ENCODE data around the gene POLR1C. TPM values are rescaled to one million over a fixed set of nuclear protein-coding genes. Genes with fewer than 3 reads are reported as not detected.
A peak's percentile ranks its signal among the peaks of the same experiment; 100 is the strongest.

The POLR1C gene
- total and polyA plus RNA-seq, 10 of the 15 experiments (the other 5 are each of a cell fraction or from before 2014, with no cell fraction given), result 40.0 to 180 (median 66.2) TPM

GRCh38 chr6:43544461-43544860 lies 27.6 kb downstream of the POLR1C start:
- no peak overlapping the region for H3K27ac ChIP-seq (ENCODE audit: control insufficient read depth, insufficient read depth)

GRCh38 chr6:43547222-43547621 lies 30.3 kb downstream of the POLR1C start:
- intact Hi-C loops (cut with micrococcal nuclease; ENCODE audit: unreplicated experiment), result no loop called here
- peaks cover 4% of the 10 kb centered on the region; the same call in 1 of the 2 replicates for H4K20me1 ChIP-seq (ENCODE audit: control insufficient read depth, insufficient read depth)
- no peaks in the 10 kb centered on the region for H3K9me3 ChIP-seq (replicated peaks; ENCODE audit: control insufficient read depth, insufficient read depth, low read length)
- CTCF ChIA-PET, result interaction anchor here (0.6 to 2.7 kb wide), 3 partner anchors 25 to 91 kb away, joined by 3 to 8 read pairs (median 5); no protein-coding TSS in a partner anchor
- H3K9ac ChIP-seq (ENCODE audit: control insufficient read depth, insufficient read depth, low read length), result no peak overlapping the region
- RAD21 ChIA-PET (ENCODE audit: unreplicated experiment), result interaction anchor here (0.6 to 2.5 kb wide), 3 partner anchors 15 to 163 kb away, joined by 3 to 6 read pairs (median 4); no protein-coding TSS in a partner anchor
- in situ Hi-C loops (cut with MboI), result no loop called here
- DNase-seq (ENCODE audit: low read depth, low spot score) (no peak), FAIRE-seq (peak; percentile 7), ATAC-seq (peak; percentile 53; the same call in 2 of the 3 replicates)
- no peak overlapping the region for H3K4me2 ChIP-seq (ENCODE audit: control insufficient read depth, insufficient read depth)
- H3K27ac ChIP-seq (ENCODE audit: control insufficient read depth, insufficient read depth), result no peak overlapping the region
- H3K27me3 ChIP-seq (replicated peaks in 1 of 2; ENCODE audit: control insufficient read depth in 2 of 2, insufficient read depth in 2 of 2, low read length in 1 of 2), result no peaks in the 10 kb centered on the region
- H3K36me3 ChIP-seq (ENCODE audit: control insufficient read depth in 2 of 2, insufficient read depth in 2 of 2, low read length in 1 of 2), result peaks cover 8 to 42% of the 10 kb centered on the region in 2 experiments
- POLR2A ChIA-PET, result interaction anchor here (0.6 to 1.3 kb wide), 2 partner anchors 9 to 61 kb away, joined by 3 read pairs; no protein-coding TSS in a partner anchor
- H3K79me2 ChIP-seq (ENCODE audit: control insufficient read depth, insufficient read depth, low read length), result no peaks in the 10 kb centered on the region
- BruUV-seq (replicated peaks), result no TSS peak
- no peak overlapping the region for H3K4me3 ChIP-seq
- WGBS (ENCODE audit: insufficient coverage, insufficient replicate concordance, low lambda C conversion rate, missing lambda C conversion rate), result 67% methylated on average over 3 of the region's 3 CpGs
- H3K4me1 ChIP-seq (ENCODE audit: control insufficient read depth, insufficient read depth, low read length), result peaks cover 3% of the 10 kb centered on the region; the same call in 1 of the 2 replicates
- H2AFZ ChIP-seq (ENCODE audit: control insufficient read depth, low read depth, low read length), result no peak overlapping the region
- SMC1A ChIA-PET (ENCODE audit: uncharacterized antibody, unreplicated experiment), result interaction anchor here (0.5 to 1.4 kb wide), 7 partner anchors 25 to 267 kb away, joined by 3 read pairs; no protein-coding TSS in a partner anchor
- TF ChIP-seq DPF2 (IDR thresholded peaks at IDR 0.05), result 0 out of 2 replicates have a peak, but pooled peaks have one; percentile 17
- TF ChIP-seq ATF2 (IDR thresholded peaks at IDR 0.05; ENCODE audit: low read length), result peak; percentile 56; the same call in 1 of the 2 replicates
- no peak for TF ChIP-seq BMI1 (IDR thresholded peaks at IDR 0.05; ENCODE audit: borderline replicate concordance)
- TF ChIP-seq MEF2B (IDR thresholded peaks at IDR 0.05; ENCODE audit: partially characterized antibody, poor library complexity, severe bottlenecking), result peak; percentile 76
- TF ChIP-seq ZNF217 (IDR thresholded peaks at IDR 0.05), result no peak
- TF ChIP-seq RELA (IDR thresholded peaks at IDR 0.05; ENCODE audit: borderline replicate concordance, partially characterized antibody), result no peak
- TF ChIP-seq BCL3 (IDR thresholded peaks at IDR 0.05; ENCODE audit: borderline replicate concordance, insufficient read depth, low read depth, low read length, poor library complexity, severe bottlenecking), result no peak
- peak; percentile 38; the same call in 1 of the 2 replicates for TF ChIP-seq MEF2A (IDR thresholded peaks at IDR 0.05; ENCODE audit: insufficient read depth, low read depth, low read length)

More at GRCh38 chr6:43544461-43544860, 27.6 kb downstream of the POLR1C start:
- H3K36me3 ChIP-seq (ENCODE audit: control insufficient read depth in 2 of 2, insufficient read depth in 2 of 2, low read length in 1 of 2), result peaks cover 7 to 33% of the 10 kb centered on the region in 2 experiments
- H3K9ac ChIP-seq (ENCODE audit: control insufficient read depth, insufficient read depth, low read length), result no peak overlapping the region
- TF ChIP-seq BHLHE40 (IDR thresholded peaks at IDR 0.05; ENCODE audit: borderline replicate concordance in 1 of 2, low read depth in 2 of 2, low read length in 1 of 2) (peak in 1 of 2 experiments; percentile 26; a peak in 1 of 4 replicates), ZNF274 (IDR thresholded peaks at IDR 0.05; ENCODE audit: insufficient read depth, insufficient read length) (no peak), IKZF1 (conservative IDR thresholded peaks at IDR 0.05) (no peak), USF2 (IDR thresholded peaks at IDR 0.05; ENCODE audit: borderline replicate concordance, low read depth, low read length) (no peak), RUNX3 (IDR thresholded peaks at IDR 0.05; ENCODE audit: low read length) (peak; percentile 37)
- FAIRE-seq, result no peak
- intact Hi-C loops (cut with micrococcal nuclease; ENCODE audit: unreplicated experiment), result no loop called here
- peaks cover 4% of the 10 kb centered on the region; the same call in 1 of the 2 replicates for H4K20me1 ChIP-seq (ENCODE audit: control insufficient read depth, insufficient read depth)
- in situ Hi-C loops (cut with MboI), result no loop called here
- BruUV-seq (replicated peaks), result no TSS peak
- H3K4me3 ChIP-seq, result no peak overlapping the region
- no peak overlapping the region for H2AFZ ChIP-seq (ENCODE audit: control insufficient read depth, low read depth, low read length)
- peak; percentile 26; the same call in 2 of the 3 replicates for ATAC-seq
- ChIA-PET SMC1A (ENCODE audit: uncharacterized antibody, unreplicated experiment) (interaction anchor here (1.2 kb wide), 1 partner anchor 26 kb away, joined by 3 read pairs; no protein-coding TSS in a partner anchor), RAD21 (ENCODE audit: unreplicated experiment) (no interaction called here), CTCF (interaction anchor here (0.8 to 1.4 kb wide), 2 partner anchors 38 to 43 kb away, joined by 3 to 5 read pairs; no protein-coding TSS in a partner anchor), POLR2A (no interaction called here)
- 55% methylated on average over 4 of the region's 4 CpGs for WGBS (ENCODE audit: insufficient coverage, insufficient replicate concordance, low lambda C conversion rate, missing lambda C conversion rate)
- no peaks in the 10 kb centered on the region for H3K79me2 ChIP-seq (ENCODE audit: control insufficient read depth, insufficient read depth, low read length)
- H3K27me3 ChIP-seq (replicated peaks in 1 of 2; ENCODE audit: control insufficient read depth in 2 of 2, insufficient read depth in 2 of 2, low read length in 1 of 2), result no peaks in the 10 kb centered on the region
- no peak overlapping the region for H3K4me2 ChIP-seq (ENCODE audit: control insufficient read depth, insufficient read depth)
- no peaks in the 10 kb centered on the region for H3K9me3 ChIP-seq (replicated peaks; ENCODE audit: control insufficient read depth, insufficient read depth, low read length)
- H3K4me1 ChIP-seq (ENCODE audit: control insufficient read depth, insufficient read depth, low read length), result peaks cover 8% of the 10 kb centered on the region
- DNase-seq (ENCODE audit: low read depth, low spot score), result no peak

Measured in GM12878 (cell line).